ENCODE measurements around the gene ALDH1L1.

The ALDH1L1 gene

GRCh38 chr3:126205717-126206655 lies 25.6 kb upstream of the ALDH1L1 start:
- H3K4me1 ChIP-seq (ENCODE audit: control insufficient read depth in 1 of 2, insufficient read depth in 2 of 2, low read length in 2 of 2) = no peaks in the 10 kb centered on the region
- H3K79me1 ChIP-seq (ENCODE audit: low read length) = no peaks in the 10 kb centered on the region
- no peak overlapping the region for H3K4me3 ChIP-seq (ENCODE audit: low read depth, low read length)

GRCh38 chr3:126202680-126203079 lies 22.3 kb upstream of the ALDH1L1 start:
- no peak for DNase-seq
- no peaks in the 10 kb centered on the region for H3K27me3 ChIP-seq (ENCODE audit: insufficient read depth, low read length)
- H3K4me2 ChIP-seq (ENCODE audit: low read length) = no peak overlapping the region
- no peak overlapping the region for H2BK120ac ChIP-seq (ENCODE audit: insufficient read depth, low read length, poor library complexity)
- H3K14ac ChIP-seq (ENCODE audit: low read length) = no peak overlapping the region
- peaks cover 6% of the 10 kb centered on the region for H3K9me3 ChIP-seq (ENCODE audit: insufficient read depth, low read depth, low read length)
- H3K79me1 ChIP-seq (ENCODE audit: low read length) = no peaks in the 10 kb centered on the region
- H3K4me1 ChIP-seq (ENCODE audit: control insufficient read depth in 1 of 2, insufficient read depth in 2 of 2, low read length in 2 of 2) = no peaks in the 10 kb centered on the region
- H2BK5ac ChIP-seq (ENCODE audit: low read depth, low read length, poor library complexity) = no peak overlapping the region
- H3K9ac ChIP-seq (ENCODE audit: low read length) = no peak overlapping the region
- no peak overlapping the region for H3K4me3 ChIP-seq (ENCODE audit: low read depth, low read length)
- no peaks in the 10 kb centered on the region for H3K36me3 ChIP-seq (ENCODE audit: control insufficient read depth in 1 of 2, insufficient read depth in 2 of 2, low read length in 2 of 2)
- H3K23ac ChIP-seq (ENCODE audit: low read length) = no peak overlapping the region
- no peak overlapping the region for H4K8ac ChIP-seq (ENCODE audit: low read depth, low read length)
- WGBS (ENCODE audit: extremely low coverage, insufficient coverage, insufficient read length) = no CpG with 5 or more reads among the region's 4 CpGs
- no peak overlapping the region for H4K12ac ChIP-seq (ENCODE audit: low read depth, low read length)
- no peaks in the 10 kb centered on the region for H3K79me2 ChIP-seq (ENCODE audit: control insufficient read depth, insufficient read depth, low read length, poor library complexity)
- no peak overlapping the region for H3K4ac ChIP-seq (ENCODE audit: low read depth, low read length)
- H3K27ac ChIP-seq (ENCODE audit: low read depth, low read length) = no peak overlapping the region
- H4K91ac ChIP-seq (ENCODE audit: low read depth, low read length) = no peak overlapping the region
- H2AK5ac ChIP-seq (ENCODE audit: low read length) = no peak overlapping the region
- H3K18ac ChIP-seq (ENCODE audit: low read length) = no peak overlapping the region
- no peak overlapping the region for H2AFZ ChIP-seq (ENCODE audit: insufficient read depth, low read length, poor library complexity)
- no peak overlapping the region for H2BK12ac ChIP-seq (ENCODE audit: low read length)

More at GRCh38 chr3:126205717-126206655, 25.6 kb upstream of the ALDH1L1 start:
- no peak overlapping the region for H4K12ac ChIP-seq (ENCODE audit: low read depth, low read length)
- no peak overlapping the region for H3K27ac ChIP-seq (ENCODE audit: low read depth, low read length)
- no peak overlapping the region for H3K4ac ChIP-seq (ENCODE audit: low read depth, low read length)
- H3K4me2 ChIP-seq (ENCODE audit: low read length) = no peak overlapping the region
- H2BK12ac ChIP-seq (ENCODE audit: low read length) = no peak overlapping the region
- no peak overlapping the region for H4K8ac ChIP-seq (ENCODE audit: low read depth, low read length)
- no peak overlapping the region for H2BK120ac ChIP-seq (ENCODE audit: insufficient read depth, low read length, poor library complexity)
- no peak overlapping the region for H3K14ac ChIP-seq (ENCODE audit: low read length)
- H2BK5ac ChIP-seq (ENCODE audit: low read depth, low read length, poor library complexity) = no peak overlapping the region
- no peaks in the 10 kb centered on the region for H3K36me3 ChIP-seq (ENCODE audit: control insufficient read depth in 1 of 2, insufficient read depth in 2 of 2, low read length in 2 of 2)
- no peaks in the 10 kb centered on the region for H3K27me3 ChIP-seq (ENCODE audit: insufficient read depth, low read length)
- no peak overlapping the region for H3K9ac ChIP-seq (ENCODE audit: low read length)
- WGBS (ENCODE audit: extremely low coverage, insufficient coverage, insufficient read length) = no CpG with 5 or more reads among the region's 3 CpGs
- no peak overlapping the region for H4K91ac ChIP-seq (ENCODE audit: low read depth, low read length)
- H3K23ac ChIP-seq (ENCODE audit: low read length) = no peak overlapping the region
- no peak overlapping the region for H3K18ac ChIP-seq (ENCODE audit: low read length)
- no peak for DNase-seq
- H3K9me3 ChIP-seq (ENCODE audit: insufficient read depth, low read depth, low read length) = peaks cover 7% of the 10 kb centered on the region
- H2AK5ac ChIP-seq (ENCODE audit: low read length) = no peak overlapping the region
- no peak overlapping the region for H2AFZ ChIP-seq (ENCODE audit: insufficient read depth, low read length, poor library complexity)
- no peaks in the 10 kb centered on the region for H3K79me2 ChIP-seq (ENCODE audit: control insufficient read depth, insufficient read depth, low read length, poor library complexity)

GRCh38 chr3:126202276-126202675 lies 21.9 kb upstream of the ALDH1L1 start:
- no peaks in the 10 kb centered on the region for H3K79me1 ChIP-seq (ENCODE audit: low read length)
- no peak overlapping the region for H4K12ac ChIP-seq (ENCODE audit: low read depth, low read length)
- H3K4me3 ChIP-seq (ENCODE audit: low read depth, low read length) = no peak overlapping the region
- no peak overlapping the region for H2AFZ ChIP-seq (ENCODE audit: insufficient read depth, low read length, poor library complexity)
- no peak overlapping the region for H3K23ac ChIP-seq (ENCODE audit: low read length)
- H3K36me3 ChIP-seq (ENCODE audit: control insufficient read depth in 1 of 2, insufficient read depth in 2 of 2, low read length in 2 of 2) = no peaks in the 10 kb centered on the region
- no peak overlapping the region for H3K4ac ChIP-seq (ENCODE audit: low read depth, low read length)
- peaks cover 6% of the 10 kb centered on the region for H3K9me3 ChIP-seq (ENCODE audit: insufficient read depth, low read depth, low read length)
- H3K27ac ChIP-seq (ENCODE audit: low read depth, low read length) = no peak overlapping the region
- H4K8ac ChIP-seq (ENCODE audit: low read depth, low read length) = no peak overlapping the region
- no peak overlapping the region for H2AK5ac ChIP-seq (ENCODE audit: low read length)
- H2BK5ac ChIP-seq (ENCODE audit: low read depth, low read length, poor library complexity) = no peak overlapping the region
- H3K79me2 ChIP-seq (ENCODE audit: control insufficient read depth, insufficient read depth, low read length, poor library complexity) = no peaks in the 10 kb centered on the region
- H3K4me2 ChIP-seq (ENCODE audit: low read length) = no peak overlapping the region
- no CpG with 5 or more reads among the region's 3 CpGs for WGBS (ENCODE audit: extremely low coverage, insufficient coverage, insufficient read length)
- no peaks in the 10 kb centered on the region for H3K4me1 ChIP-seq (ENCODE audit: control insufficient read depth in 1 of 2, insufficient read depth in 2 of 2, low read length in 2 of 2)
- no peak overlapping the region for H2BK12ac ChIP-seq (ENCODE audit: low read length)
- H3K27me3 ChIP-seq (ENCODE audit: insufficient read depth, low read length) = no peaks in the 10 kb centered on the region
- H2BK120ac ChIP-seq (ENCODE audit: insufficient read depth, low read length, poor library complexity) = no peak overlapping the region
- H4K91ac ChIP-seq (ENCODE audit: low read depth, low read length) = no peak overlapping the region
- no peak overlapping the region for H3K9ac ChIP-seq (ENCODE audit: low read length)
- H3K18ac ChIP-seq (ENCODE audit: low read length) = no peak overlapping the region
- DNase-seq = no peak
- H3K14ac ChIP-seq (ENCODE audit: low read length) = no peak overlapping the region

- Histone ChIP-seq H2BK5ac (ENCODE audit: low read depth, low read length, poor library complexity) (no peak overlapping the region), H2AFZ (ENCODE audit: insufficient read depth, low read length, poor library complexity) (no peak overlapping the region), H3K9ac (ENCODE audit: low read length) (no peak overlapping the region), H2BK12ac (ENCODE audit: low read length) (no peak overlapping the region), H3K27me3 (ENCODE audit: insufficient read depth, low read length) (no peaks in the 10 kb centered on the region), H3K4me3 (ENCODE audit: low read depth, low read length) (no peak overlapping the region), H4K91ac (ENCODE audit: low read depth, low read length) (no peak overlapping the region), H3K4me2 (ENCODE audit: low read length) (no peak overlapping the region), H3K23ac (ENCODE audit: low read length) (no peak overlapping the region), H3K27ac (ENCODE audit: low read depth, low read length) (no peak overlapping the region), H3K14ac (ENCODE audit: low read length) (no peak overlapping the region), H3K4ac (ENCODE audit: low read depth, low read length) (no peak overlapping the region), H3K18ac (ENCODE audit: low read length) (no peak overlapping the region), H3K79me1 (ENCODE audit: low read length) (no peaks in the 10 kb centered on the region), H3K9me3 (ENCODE audit: insufficient read depth, low read depth, low read length) (peaks cover 6% of the 10 kb centered on the region), H2AK5ac (ENCODE audit: low read length) (no peak overlapping the region), H3K36me3 (ENCODE audit: control insufficient read depth in 1 of 2, insufficient read depth in 2 of 2, low read length in 2 of 2) (no peaks in the 10 kb centered on the region), H2BK120ac (ENCODE audit: insufficient read depth, low read length, poor library complexity) (no peak overlapping the region), H4K8ac (ENCODE audit: low read depth, low read length) (no peak overlapping the region), H3K4me1 (ENCODE audit: control insufficient read depth in 1 of 2, insufficient read depth in 2 of 2, low read length in 2 of 2) (no peaks in the 10 kb centered on the region), H3K79me2 (ENCODE audit: control insufficient read depth, insufficient read depth, low read length, poor library complexity) (no peaks in the 10 kb centered on the region), H4K12ac (ENCODE audit: low read depth, low read length) (no peak overlapping the region)
- no CpG with 5 or more reads among the region's 3 CpGs for WGBS (ENCODE audit: extremely low coverage, insufficient coverage, insufficient read length)
- DNase-seq = no peak
Observed at GRCh38 chr3:126201168-126201567, 20.8 kb upstream of the ALDH1L1 start.
